Urothelium cell line (cell line): ENCODE results near the gene KRTAP9-1.
"Not testable (repeated sequence)": the region's sequence is repeated elsewhere in the genome, so short reads cannot be mapped to it uniquely, and the experiment has no call there.

ENCODE experiments used
- DNase-seq: peaks from one replicate; pipeline ENCODE4 v3.0.0; 2011; ENCODE audit warnings: low spot score, mixed read lengths
- FAIRE-seq: peaks from 2 replicates; lab custom pipeline; 2011; peaks lifted over from hg19 to GRCh38; lab: Jason Lieb, UNC

Gene KRTAP9-1

DNA sequence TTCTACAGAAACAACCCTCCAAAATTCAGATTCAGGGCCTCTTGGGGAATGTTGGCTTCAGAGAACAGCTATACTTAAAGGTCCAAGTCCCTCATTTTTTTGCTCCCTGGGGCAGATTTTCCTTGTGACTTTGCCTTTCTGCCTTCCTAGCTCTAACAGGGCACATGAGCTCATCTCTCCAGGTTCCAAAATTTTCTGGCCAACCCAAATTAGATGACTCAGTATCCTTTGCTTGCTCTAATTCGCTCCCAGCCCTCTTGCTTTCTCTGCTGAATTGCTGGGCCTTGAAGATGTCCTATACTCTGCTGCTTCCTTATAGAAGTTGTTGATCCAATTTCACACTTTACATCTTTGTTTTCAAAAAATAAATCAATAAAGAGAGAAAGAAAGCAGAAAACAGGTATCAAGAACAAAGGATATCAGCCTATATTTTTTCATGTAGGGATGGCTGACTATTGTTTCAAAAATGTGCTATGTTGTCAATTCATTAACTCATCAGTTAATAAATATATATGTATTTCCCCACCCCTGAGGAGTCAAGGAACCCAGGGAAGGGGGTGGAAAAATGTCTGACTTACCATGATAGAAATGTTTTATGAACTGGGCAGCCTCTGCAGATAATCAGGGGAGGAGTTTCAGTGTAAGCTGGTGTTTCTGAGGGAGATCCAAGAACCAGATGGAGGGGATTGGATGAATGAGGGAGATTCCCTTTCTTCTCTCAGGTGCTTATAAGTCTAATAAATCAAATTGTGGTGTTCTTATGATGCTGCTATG is 10.7 kb upstream of the KRTAP9-1 start:
- no peak for FAIRE-seq
- DNase-seq: no peak

DNA sequence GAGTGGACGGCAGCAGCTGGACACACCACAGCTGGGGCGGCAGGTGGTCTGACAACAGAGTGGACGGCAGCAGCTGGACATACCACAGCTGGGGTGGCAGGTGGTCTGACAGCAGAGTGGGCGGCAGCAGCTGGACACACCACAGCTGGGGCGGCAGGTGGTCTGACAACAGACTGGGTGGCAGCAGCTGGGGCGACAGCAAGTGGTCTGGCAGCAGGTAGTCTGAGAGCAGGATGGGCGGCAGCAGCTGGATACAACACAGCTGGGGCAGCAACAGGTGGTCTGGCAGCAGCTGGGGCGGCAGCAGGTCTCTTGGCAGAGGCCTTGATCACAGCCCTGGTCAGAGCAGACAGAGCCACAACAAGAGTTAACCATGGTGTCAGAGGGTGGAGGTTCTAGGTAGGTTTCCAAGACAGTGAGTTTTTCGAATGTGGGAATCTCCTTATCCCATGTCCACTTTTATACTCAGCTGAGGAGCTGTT is 5.2 kb upstream of the KRTAP9-1 start, which contains the start of gene KRTAP4-1:
TSS of gene KRTAP4-1 (minus strand) at position 432 of the 482 bp plus-strand sequence. CDS start at position 375, 57 bp downstream.
- no peak for FAIRE-seq
- no peak for DNase-seq

- FAIRE-seq: no peak
These were observed 4.7 kb upstream of the KRTAP9-1 start for GRCh38 chr17:41185001-41185400.

DNA sequence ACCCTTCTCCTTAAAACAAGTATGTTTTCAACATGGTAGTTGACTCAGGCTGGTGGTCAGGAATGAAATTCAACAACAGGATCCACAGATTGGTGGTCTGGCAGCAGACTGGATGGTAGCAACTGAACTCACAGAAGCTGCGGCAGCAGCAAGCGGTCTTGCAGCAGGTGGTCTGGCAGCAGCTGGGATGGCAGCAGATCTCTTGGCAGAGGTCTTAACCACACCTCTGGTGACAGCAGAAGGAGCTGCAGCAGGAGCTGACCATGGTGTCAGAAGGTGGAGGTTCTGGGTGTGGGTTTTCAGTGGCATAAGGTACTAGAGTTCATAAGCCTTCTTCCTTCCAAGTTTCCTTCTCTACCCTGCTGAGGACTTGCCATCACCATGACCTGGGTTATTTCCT is 2.8 kb upstream of the KRTAP9-1 start:
- FAIRE-seq (peak; percentile 72), DNase-seq (no peak)

More at GRCh38 chr17:41185001-41185400, 4.7 kb upstream of the KRTAP9-1 start:
- DNase-seq: no peak

DNA sequence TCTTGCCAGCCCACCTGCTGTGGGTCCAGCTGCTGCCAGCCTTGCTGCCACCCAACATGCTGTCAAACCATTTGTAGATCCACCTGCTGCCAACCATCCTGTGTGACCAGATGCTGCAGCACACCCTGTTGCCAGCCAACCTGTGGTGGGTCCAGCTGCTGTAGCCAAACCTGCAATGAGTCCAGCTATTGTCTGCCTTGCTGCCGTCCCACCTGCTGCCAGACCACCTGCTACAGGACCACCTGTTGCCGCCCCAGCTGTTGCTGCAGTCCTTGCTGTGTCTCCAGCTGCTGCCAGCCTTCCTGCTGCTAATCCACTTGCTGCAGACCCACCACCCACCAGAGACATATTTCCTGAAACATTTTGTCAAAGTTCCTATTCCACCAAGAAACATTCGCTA is 641 bp downstream of the KRTAP9-1 start:
- FAIRE-seq (peak; percentile 5), DNase-seq (no peak)

DNA sequence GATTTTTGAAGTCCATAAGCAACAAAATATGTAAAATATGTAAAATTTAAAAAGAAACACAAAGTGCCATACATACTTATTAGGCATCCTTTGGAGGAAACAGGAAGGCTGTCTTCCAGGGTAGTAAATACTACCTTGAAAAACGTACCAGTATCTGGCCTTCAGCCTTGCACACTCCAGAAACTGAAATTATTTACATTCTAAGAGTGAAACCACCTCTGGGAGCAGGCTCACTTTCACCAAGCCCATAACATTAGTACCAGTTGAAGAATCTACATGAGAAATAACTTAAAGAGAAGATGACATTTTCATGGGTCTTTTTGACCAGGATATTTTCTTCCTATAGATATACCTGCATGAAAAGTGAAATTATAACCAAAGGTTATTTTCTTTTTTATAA is 6.4 kb downstream of the KRTAP9-1 start:
- FAIRE-seq (no peak), DNase-seq (no peak)

- DNase-seq (no peak), FAIRE-seq (no peak)
These were observed 9.9 kb downstream of the KRTAP9-1 start for GRCh38 chr17:41199421-41200078.

DNA sequence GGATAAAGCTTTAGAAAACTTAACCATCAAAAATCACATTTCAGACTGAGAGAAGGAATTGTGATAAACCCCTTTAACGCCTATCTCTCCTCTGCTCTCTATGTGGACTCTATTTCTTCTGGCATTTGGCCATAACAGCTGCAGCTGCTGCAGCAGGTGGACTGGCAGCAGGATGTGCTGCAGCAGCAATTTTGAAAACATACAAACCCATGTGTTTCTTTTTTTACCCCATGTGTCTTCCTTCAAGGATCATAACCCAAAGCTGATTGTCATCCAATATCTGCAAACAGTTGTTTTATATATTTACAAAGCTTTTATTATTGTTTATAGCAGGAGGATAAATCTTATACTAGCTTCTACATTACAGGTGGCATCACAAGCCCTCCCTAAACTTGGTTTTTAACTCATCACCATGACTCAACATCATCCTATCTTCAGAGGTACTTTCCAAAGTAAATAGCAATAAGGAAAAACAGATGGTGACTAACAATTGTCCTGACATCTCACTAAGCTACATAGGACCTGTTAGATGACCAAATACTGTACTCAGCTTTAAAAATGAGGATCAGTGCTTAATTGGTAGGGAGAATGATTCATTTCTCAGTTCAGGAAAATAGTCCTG is 22.3 kb downstream of the KRTAP9-1 start:
- DNase-seq: no peak
- FAIRE-seq: no peak

DNA sequence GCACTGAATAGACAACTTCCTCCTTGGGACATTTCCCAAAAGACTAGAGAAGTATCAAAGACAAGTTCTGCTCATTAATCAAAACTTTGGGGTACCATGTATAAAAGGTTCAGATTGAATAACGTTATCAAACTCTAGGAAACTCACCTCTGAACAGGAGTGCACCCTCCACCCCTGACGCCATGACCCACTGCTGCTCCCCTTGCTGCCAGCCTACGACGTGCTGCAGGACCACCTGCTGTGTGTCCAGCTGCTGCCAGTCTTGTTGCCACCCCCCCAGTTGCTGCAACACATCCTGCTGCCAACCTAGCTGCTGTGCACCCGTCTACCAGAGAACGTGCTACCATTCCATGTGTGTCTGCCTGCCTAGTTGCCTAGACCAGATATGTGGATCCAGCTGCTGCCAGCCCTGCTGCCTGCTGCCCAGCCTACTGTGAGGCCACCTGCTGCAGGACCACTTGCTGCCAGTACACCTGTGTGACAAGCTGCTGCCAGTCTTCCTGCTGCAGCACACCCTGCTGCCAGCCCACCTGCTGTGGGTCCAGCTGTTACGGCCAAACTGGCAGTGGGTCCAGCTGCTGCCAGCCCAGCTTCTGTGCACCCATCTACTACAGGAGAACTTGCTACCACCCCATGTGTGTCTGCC is 23.0 kb downstream of the KRTAP9-1 start:
- peak; percentile 65 for FAIRE-seq
- DNase-seq: no peak

DNA sequence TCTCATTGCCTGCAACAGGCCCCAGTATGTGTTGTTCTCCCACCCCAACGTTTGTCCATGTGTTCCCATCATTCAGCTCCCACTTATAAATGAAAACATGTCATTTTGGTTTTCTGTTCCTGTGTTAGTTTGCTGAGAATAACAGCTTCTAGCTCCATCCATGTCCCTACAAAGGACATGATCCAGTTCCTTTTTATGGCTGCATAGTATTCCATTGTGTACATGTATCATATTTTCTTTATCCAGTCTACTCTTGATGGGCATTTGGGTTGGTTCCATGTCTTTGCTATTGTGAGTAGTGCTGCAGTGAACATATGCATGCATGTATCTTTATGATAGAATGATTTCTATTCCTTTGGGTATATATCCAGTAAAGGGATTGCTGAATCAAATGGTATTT is 26.0 kb downstream of the KRTAP9-1 start:
- FAIRE-seq: no peak
- DNase-seq: no peak

- DNase-seq (no peak), FAIRE-seq (no peak)
These were observed 34.1 kb downstream of the KRTAP9-1 start for GRCh38 chr17:41223821-41224220.

DNA sequence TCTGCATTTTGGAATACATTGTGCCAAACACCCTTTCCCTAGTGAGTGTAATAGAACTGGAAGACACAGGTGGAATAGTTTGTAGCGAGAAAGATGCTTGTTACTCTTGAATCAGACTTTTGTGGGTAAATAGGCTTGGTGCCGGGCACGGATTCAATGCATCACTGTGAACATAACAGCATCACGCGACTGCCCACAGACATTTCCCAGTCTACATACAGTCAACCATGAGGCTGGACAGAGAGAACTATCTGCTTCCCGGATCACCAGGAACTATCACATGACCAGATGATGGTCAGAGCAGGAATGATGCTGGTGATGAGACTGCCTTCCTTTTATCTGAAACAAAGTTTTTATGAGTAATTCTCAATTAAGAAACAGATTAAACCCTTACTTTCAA is 36.4 kb downstream of the KRTAP9-1 start:
- DNase-seq (no peak), FAIRE-seq (no peak)

- not testable (repeated sequence) for DNase-seq, FAIRE-seq
These were observed 37.0 kb downstream of the KRTAP9-1 start, which contains the start of gene KRTAP9-2 for GRCh38 chr17:41226598-41227095. Gene KRTAP9-2 (plus strand): TSS chr17:41226648. CDS start chr17:41226655, 7 bp downstream.

DNA sequence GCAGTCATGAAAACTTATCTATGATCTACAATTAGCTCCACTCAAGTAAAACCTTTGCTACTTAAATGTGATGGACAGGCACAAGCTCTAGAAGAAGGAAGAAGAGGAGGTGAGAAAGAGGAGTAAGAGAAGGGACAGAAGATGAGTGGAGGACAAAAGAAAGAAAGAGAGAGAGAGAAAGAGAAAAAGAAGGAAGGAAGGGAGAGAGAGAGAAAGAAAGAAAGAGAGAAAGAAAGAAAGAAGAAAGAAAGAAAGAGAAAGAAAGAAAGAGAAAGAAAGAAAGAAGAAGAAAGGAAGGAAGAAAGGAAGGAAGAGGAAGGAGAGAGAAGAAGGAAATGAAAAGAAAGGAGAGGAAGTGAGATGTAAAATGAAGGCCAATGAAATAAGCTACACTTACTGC is 40.4 kb downstream of the KRTAP9-1 start:
- no peak for FAIRE-seq
- DNase-seq: no peak

DNA sequence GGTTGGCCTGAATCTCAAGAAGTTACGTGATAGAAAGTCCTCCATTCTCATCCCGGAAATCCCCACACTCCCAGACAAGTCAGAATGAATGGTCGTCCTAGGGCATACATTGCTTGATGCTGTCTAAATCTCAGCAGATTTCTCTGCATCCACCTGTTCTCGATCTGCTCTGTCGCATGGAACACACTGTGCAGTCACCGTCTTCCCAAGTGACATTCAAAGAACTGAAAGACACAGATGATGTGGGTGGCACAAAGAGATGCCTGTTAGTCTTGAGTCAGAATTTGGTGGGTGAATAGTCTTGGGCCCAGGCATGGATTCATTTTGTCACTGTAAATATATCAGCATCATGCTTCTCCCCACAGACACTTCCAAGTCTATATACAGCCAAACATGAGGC is 42.0 kb downstream of the KRTAP9-1 start:
- FAIRE-seq (no peak), DNase-seq (no peak)

DNA sequence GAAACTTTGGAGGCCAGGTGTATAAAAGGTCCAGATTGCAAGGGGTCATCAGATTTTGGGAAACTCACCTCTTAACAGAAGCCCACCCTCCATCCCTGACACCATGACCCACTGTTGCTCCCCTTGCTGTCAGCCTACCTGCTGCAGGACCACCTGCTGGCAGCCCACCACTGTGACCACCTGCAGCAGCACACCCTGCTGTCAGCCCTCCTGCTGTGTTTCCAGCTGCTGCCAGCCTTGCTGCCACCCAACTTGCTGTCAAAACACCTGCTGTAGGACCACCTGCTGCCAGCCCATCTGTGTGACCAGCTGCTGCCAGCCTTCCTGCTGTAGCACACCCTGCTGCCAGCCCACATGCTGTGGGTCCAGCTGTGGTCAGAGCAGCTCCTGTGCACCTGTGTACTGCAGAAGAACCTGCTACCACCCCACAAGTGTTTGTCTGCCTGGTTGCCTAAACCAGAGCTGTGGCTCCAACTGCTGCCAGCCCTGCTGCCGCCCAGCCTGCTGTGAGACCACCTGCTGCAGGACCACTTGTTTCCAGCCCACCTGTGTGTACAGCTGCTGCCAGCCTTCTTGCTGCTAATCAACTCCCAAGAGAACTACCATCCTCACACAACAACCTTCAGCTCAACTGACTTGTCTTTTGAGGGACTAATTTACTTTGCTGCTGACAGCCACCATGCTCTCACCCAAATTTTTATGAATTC is 42.9 kb downstream of the KRTAP9-1 start, which contains the start of gene KRTAP9-3:
TSS of gene KRTAP9-3 (plus strand) at position 51 of the 707 bp plus-strand sequence. CDS start at position 104, 53 bp downstream.
- FAIRE-seq: peak; percentile 48
- not testable (repeated sequence) for DNase-seq

DNA sequence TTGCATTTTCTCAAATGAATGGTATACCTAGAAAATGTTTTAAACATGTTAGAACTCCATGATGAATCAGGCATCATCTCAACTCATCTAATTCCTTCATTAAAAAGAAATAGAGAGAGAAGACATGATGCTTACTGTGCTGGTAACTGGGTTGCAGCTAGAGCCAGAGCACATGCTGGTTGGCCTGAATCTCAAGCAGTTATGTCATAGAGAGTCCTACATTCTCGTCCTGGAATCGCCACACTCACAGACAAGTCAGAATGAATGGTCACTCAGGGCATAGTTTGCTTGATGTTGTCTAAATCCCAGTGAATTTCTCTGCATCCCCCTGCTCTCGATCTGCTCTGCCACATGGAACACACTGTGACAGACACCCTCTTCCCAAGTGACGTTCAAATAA is 47.4 kb downstream of the KRTAP9-1 start:
- DNase-seq, FAIRE-seq: not testable (repeated sequence)

- not testable (repeated sequence) for FAIRE-seq, DNase-seq
These were observed 48.3 kb downstream of the KRTAP9-1 start, which contains the start of gene KRTAP9-8 for GRCh38 chr17:41237949-41238437. Gene KRTAP9-8 (plus strand): TSS chr17:41237999. CDS start chr17:41238052, 53 bp downstream.
